Activated naive CD4-positive, alpha-beta T cell treated with anti-CD3 and anti-CD28 coated beads, Interleukin-2, amount 10 ng/mL, durations not matched to agents 7 days and 5 days (primary cell): Measurements from ENCODE around the gene CPB2.

Experiments
- CTCF ChIA-PET: fragments of 350-600 bp; sonication (Branson Sonifier 250); formaldehyde crosslinking; loops from one replicate; lab custom pipeline; 2021; ENCODE audit warnings: antibody characterized with exemption; lab: Charles Lee
- DNase-seq: peaks from one replicate; pipeline ENCODE4 v3.0.0-alpha.2; 2020
- H3K27ac Mint-ChIP-seq: one replicate; pipeline ENCODE4 v1.8.0; 2021; ENCODE audit warnings: mild to moderate bottlenecking, moderate library complexity, mixed read lengths
- H3K27me3 Mint-ChIP-seq: one replicate; pipeline ENCODE4 v1.8.0; 2021; ENCODE audit warnings: mild to moderate bottlenecking, mixed read lengths
- H3K36me3 Mint-ChIP-seq: one replicate; pipeline ENCODE4 v1.8.0; 2021; ENCODE audit warnings: mixed read lengths
- H3K4me1 Mint-ChIP-seq: one replicate; pipeline ENCODE4 v1.8.0; 2021; ENCODE audit warnings: mixed read lengths
- H3K4me3 Mint-ChIP-seq: one replicate; pipeline ENCODE4 v1.8.0; 2021; ENCODE audit warnings: mild to moderate bottlenecking, moderate library complexity, mixed read lengths
- H3K9me3 Mint-ChIP-seq: one replicate; pipeline ENCODE4 v1.8.0; 2021; ENCODE audit warnings: mixed read lengths

The CPB2 gene

GRCh38 chr13:46071590-46072249, 33.1 kb downstream of the CPB2 start:
- peaks cover 8% of the 10 kb centered on the region for H3K27me3 Mint-ChIP-seq
- no peak overlapping the region for H3K4me3 Mint-ChIP-seq
- DNase-seq: no peak
- H3K27ac Mint-ChIP-seq: no peak overlapping the region
- H3K9me3 Mint-ChIP-seq: no peaks in the 10 kb centered on the region
- CTCF ChIA-PET: no interaction called here
- H3K36me3 Mint-ChIP-seq: no peaks in the 10 kb centered on the region
- H3K4me1 Mint-ChIP-seq: no peaks in the 10 kb centered on the region

- H3K36me3 Mint-ChIP-seq: no peaks in the 10 kb centered on the region
- H3K27me3 Mint-ChIP-seq: no peaks in the 10 kb centered on the region
- H3K9me3 Mint-ChIP-seq: no peaks in the 10 kb centered on the region
- H3K4me3 Mint-ChIP-seq: no peak overlapping the region
- no peak for DNase-seq
- no peak overlapping the region for H3K27ac Mint-ChIP-seq
- no peaks in the 10 kb centered on the region for H3K4me1 Mint-ChIP-seq
- CTCF ChIA-PET: no interaction called here
Observed at GRCh38 chr13:46063292-46063691, 41.5 kb downstream of the CPB2 start.

DNA sequence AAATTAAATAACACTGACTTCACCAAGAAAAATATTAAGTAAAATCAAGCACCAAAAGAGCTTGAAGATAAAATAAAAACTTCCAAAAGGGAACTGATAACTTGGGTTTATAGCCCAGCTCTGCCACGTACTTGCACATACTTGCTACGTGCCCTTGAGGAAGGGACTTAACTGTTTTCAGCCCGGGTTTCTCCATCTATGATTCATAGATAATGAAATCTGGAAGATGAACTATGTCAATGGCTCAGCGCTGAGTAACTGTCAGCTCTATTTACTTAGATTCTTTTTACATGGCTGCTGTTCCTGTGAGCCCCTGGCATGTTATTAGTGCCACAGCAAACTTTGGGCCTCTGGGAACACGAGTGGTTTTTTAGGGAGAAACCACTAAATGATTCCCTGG, 42.6 kb downstream of the CPB2 start:
- Mint-ChIP-seq H3K27ac (no peak overlapping the region), H3K36me3 (no peaks in the 10 kb centered on the region), H3K4me1 (no peaks in the 10 kb centered on the region), H3K4me3 (no peak overlapping the region), H3K9me3 (no peaks in the 10 kb centered on the region), H3K27me3 (no peaks in the 10 kb centered on the region)
- CTCF ChIA-PET: no interaction called here
- no peak for DNase-seq

- Mint-ChIP-seq H3K27ac (no peak overlapping the region), H3K9me3 (no peaks in the 10 kb centered on the region), H3K4me3 (no peak overlapping the region), H3K36me3 (no peaks in the 10 kb centered on the region), H3K4me1 (peaks cover 2% of the 10 kb centered on the region), H3K27me3 (peaks cover 12% of the 10 kb centered on the region)
- CTCF ChIA-PET: no interaction called here
- no peak for DNase-seq
Observed at GRCh38 chr13:46059405-46059804, 45.4 kb downstream of the CPB2 start.

DNA sequence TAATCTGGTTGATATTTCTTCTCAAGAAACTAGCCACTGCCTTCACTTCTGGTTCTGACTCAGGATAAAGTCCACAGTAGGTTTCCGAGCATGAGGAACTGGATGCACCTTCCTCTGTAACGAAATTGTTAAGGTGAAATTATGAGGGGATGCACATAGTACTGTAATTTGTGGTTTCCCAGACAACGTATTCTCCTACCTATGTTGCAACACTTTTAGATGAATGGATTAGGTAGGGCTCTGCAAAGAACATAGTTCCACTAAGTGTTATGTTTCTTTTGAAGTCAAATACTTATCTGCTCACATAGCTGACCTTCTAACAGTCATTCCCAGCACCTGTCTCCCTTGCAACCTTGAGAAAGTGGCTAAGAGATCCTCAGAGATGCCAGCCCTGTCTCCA, 46.6 kb downstream of the CPB2 start:
- H3K36me3 Mint-ChIP-seq: no peaks in the 10 kb centered on the region
- peaks cover 15% of the 10 kb centered on the region for H3K27me3 Mint-ChIP-seq
- DNase-seq: no peak
- peaks cover 10% of the 10 kb centered on the region for H3K4me1 Mint-ChIP-seq
- CTCF ChIA-PET: no interaction called here
- H3K27ac Mint-ChIP-seq: no peak overlapping the region
- H3K9me3 Mint-ChIP-seq: no peaks in the 10 kb centered on the region
- no peak overlapping the region for H3K4me3 Mint-ChIP-seq

- Mint-ChIP-seq H3K27ac (no peak overlapping the region), H3K36me3 (no peaks in the 10 kb centered on the region), H3K27me3 (peaks cover 20% of the 10 kb centered on the region), H3K9me3 (no peaks in the 10 kb centered on the region), H3K4me1 (peaks cover 18% of the 10 kb centered on the region), H3K4me3 (no peak overlapping the region)
- CTCF ChIA-PET: interaction anchor here (0.6 kb wide), 1 partner anchor 22 kb away, joined by 3 read pairs; no protein-coding TSS in a partner anchor
- DNase-seq: no peak
Observed at GRCh38 chr13:46057256-46058015, 47.4 kb downstream of the CPB2 start.

DNA sequence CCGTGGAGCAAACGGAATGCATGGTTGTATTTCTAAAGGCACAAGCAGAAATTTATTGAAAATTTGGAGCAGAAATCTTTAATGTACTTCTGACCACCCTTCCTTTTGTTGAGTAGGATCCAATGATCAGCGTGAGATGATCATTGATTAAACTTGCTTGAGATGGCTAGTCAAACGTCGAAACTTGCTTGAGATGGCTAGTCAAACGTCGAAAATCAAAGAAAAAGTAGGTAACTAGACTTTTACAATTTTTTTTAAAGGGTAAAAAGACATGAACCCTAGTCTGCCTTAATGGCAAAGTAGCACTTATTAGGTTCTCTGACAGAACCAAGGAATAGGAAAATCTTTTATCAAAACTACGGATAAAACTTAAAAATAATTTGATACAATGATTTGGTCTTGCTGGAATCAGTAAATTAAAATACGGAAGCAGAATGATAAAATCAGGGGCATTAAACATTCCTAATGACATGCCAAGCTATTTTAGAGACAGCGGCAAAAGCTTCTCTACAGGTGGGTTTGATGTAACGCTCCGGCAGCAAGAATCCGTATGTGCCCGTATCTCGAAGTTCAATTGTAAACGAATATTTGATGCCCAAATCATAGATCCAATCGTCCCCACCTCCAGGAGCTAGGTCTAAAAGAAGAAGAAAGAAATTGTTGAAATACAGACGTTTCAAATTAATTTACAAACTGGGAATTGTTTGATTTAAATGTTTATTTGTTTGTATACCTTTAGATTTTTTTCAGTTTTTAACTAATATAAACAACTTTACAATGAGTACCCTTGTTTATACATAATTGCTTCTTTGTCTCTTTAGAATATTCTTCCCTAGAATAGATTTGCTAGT, 51.4 kb downstream of the CPB2 start:
- H3K4me3 Mint-ChIP-seq: peak overlapping the region; percentile 91
- no peak for DNase-seq
- H3K36me3 Mint-ChIP-seq: peaks cover 3% of the 10 kb centered on the region
- H3K9me3 Mint-ChIP-seq: no peaks in the 10 kb centered on the region
- H3K27me3 Mint-ChIP-seq: peaks cover 20% of the 10 kb centered on the region
- peaks cover 41% of the 10 kb centered on the region for H3K4me1 Mint-ChIP-seq
- peak overlapping the region; percentile 97 for H3K27ac Mint-ChIP-seq
- CTCF ChIA-PET: interaction anchor here (1.3 to 1.4 kb wide), 3 partner anchors 19 to 268 kb away, joined by 3 to 4 read pairs (median 4); no protein-coding TSS in a partner anchor

- H3K4me3 Mint-ChIP-seq: peak within 1 kb of the TSS; percentile 91
- peak; percentile 97 for DNase-seq
- peaks cover 45% of the 10 kb centered on the region for H3K4me1 Mint-ChIP-seq
- CTCF ChIA-PET: interaction anchor here (0.8 to 1.4 kb wide), 4 partner anchors 18 to 268 kb away, joined by 3 to 4 read pairs (median 4); no protein-coding TSS in a partner anchor
- H3K36me3 Mint-ChIP-seq: peaks cover 7% of the 10 kb centered on the region
- H3K9me3 Mint-ChIP-seq: no peaks in the 10 kb centered on the region
- peak within 1 kb of the TSS; percentile 97 for H3K27ac Mint-ChIP-seq
- peaks cover 20% of the 10 kb centered on the region for H3K27me3 Mint-ChIP-seq
Observed at GRCh38 chr13:46052319-46053161, 52.3 kb downstream of the CPB2 start, which contains the start of gene ZC3H13. TSS of gene ZC3H13 (minus strand) at chr13:46052746. CDS start at chr13:46045507, 7,239 bp downstream.

- peaks cover 20% of the 10 kb centered on the region for H3K27me3 Mint-ChIP-seq
- peaks cover 46% of the 10 kb centered on the region for H3K4me1 Mint-ChIP-seq
- CTCF ChIA-PET: interaction anchor here (0.8 to 1.4 kb wide), 4 partner anchors 18 to 269 kb away, joined by 3 to 4 read pairs (median 4); no protein-coding TSS in a partner anchor
- peak overlapping the region; percentile 97 for H3K27ac Mint-ChIP-seq
- no peaks in the 10 kb centered on the region for H3K9me3 Mint-ChIP-seq
- H3K36me3 Mint-ChIP-seq: peaks cover 7% of the 10 kb centered on the region
- peak overlapping the region; percentile 91 for H3K4me3 Mint-ChIP-seq
- no peak for DNase-seq
Observed at GRCh38 chr13:46051968-46052318, 52.9 kb downstream of the CPB2 start.

DNA sequence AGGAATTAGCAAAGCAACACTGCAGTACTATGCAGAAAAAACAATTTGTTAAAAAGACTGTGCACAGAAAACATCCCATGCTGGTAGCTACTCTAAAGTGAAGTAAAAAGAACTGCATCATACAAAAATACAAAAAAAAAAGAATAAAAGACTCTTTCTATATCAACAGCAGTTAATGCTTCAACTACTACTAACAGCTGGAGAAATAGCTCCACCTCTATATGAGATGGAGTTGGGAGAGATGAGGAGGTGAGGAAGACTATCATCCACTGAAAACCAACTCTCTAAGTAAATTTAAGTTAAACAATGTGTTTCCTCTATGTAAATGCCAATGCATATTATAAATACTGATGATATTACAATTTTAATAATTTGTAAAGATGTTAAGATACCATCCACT, 54.1 kb downstream of the CPB2 start:
- Mint-ChIP-seq H3K4me3 (peak overlapping the region; percentile 37), H3K27me3 (peaks cover 12% of the 10 kb centered on the region), H3K9me3 (no peaks in the 10 kb centered on the region), H3K4me1 (peaks cover 50% of the 10 kb centered on the region), H3K36me3 (peaks cover 7% of the 10 kb centered on the region), H3K27ac (no peak overlapping the region)
- CTCF ChIA-PET: no interaction called here
- no peak for DNase-seq

GRCh38 chr13:46045424-46045823, 59.4 kb downstream of the CPB2 start:
- Mint-ChIP-seq H3K4me3 (no peak overlapping the region), H3K27ac (no peak overlapping the region), H3K36me3 (peaks cover 17% of the 10 kb centered on the region), H3K9me3 (no peaks in the 10 kb centered on the region), H3K4me1 (peaks cover 23% of the 10 kb centered on the region), H3K27me3 (no peaks in the 10 kb centered on the region)
- no peak for DNase-seq
- CTCF ChIA-PET: no interaction called here

- no peak overlapping the region for H3K4me3 Mint-ChIP-seq
- peaks cover 12% of the 10 kb centered on the region for H3K4me1 Mint-ChIP-seq
- H3K36me3 Mint-ChIP-seq: peaks cover 20% of the 10 kb centered on the region
- H3K27ac Mint-ChIP-seq: no peak overlapping the region
- no peak for DNase-seq
- H3K9me3 Mint-ChIP-seq: no peaks in the 10 kb centered on the region
- no peaks in the 10 kb centered on the region for H3K27me3 Mint-ChIP-seq
- CTCF ChIA-PET: no interaction called here
Observed at GRCh38 chr13:46043647-46044046, 61.2 kb downstream of the CPB2 start.

GRCh38 chr13:46041419-46041839, 63.4 kb downstream of the CPB2 start:
- H3K36me3 Mint-ChIP-seq: peaks cover 22% of the 10 kb centered on the region
- no peaks in the 10 kb centered on the region for H3K27me3 Mint-ChIP-seq

More at GRCh38 chr13:46041419-46041839, 63.4 kb downstream of the CPB2 start:
- no peak for DNase-seq
- Mint-ChIP-seq H3K27ac (no peak overlapping the region), H3K4me1 (no peaks in the 10 kb centered on the region), H3K9me3 (no peaks in the 10 kb centered on the region), H3K4me3 (no peak overlapping the region)
- CTCF ChIA-PET: no interaction called here
